Stimulated activated CD4-positive, alpha-beta T cell treated with anti-CD3 and anti-CD28 coated beads, Interleukin-2, amount 100 ng/mL, for 48 hours (primary cell): ENCODE measurements around the gene SLC26A11.
"Not testable (repeated sequence)": the region's sequence is repeated elsewhere in the genome, so short reads cannot be mapped to it uniquely, and the experiment has no call there.

Experiments used
- DNase-seq, 2 donors: peaks; one replicate each; pipeline ENCODE4 v3.0.0-alpha.2; 2020

Gene SLC26A11

GRCh38 chr17:80246266-80246681, 26.0 kb downstream of the SLC26A11 start:
- no peak for DNase-seq

GRCh38 chr17:80246726-80247125, 26.5 kb downstream of the SLC26A11 start:
- DNase-seq, result no peak

GRCh38 chr17:80247561-80247960, 27.3 kb downstream of the SLC26A11 start:
- DNase-seq, result no peak

GRCh38 chr17:80248001-80248893, 28.0 kb downstream of the SLC26A11 start:
- no peak for DNase-seq

GRCh38 chr17:80248894-80249710, 28.9 kb downstream of the SLC26A11 start:
- no peak for DNase-seq

GRCh38 chr17:80251966-80252365, 31.7 kb downstream of the SLC26A11 start:
- no peak for DNase-seq

- DNase-seq, result peak; percentile 81 to 84
These were observed 32.6 kb downstream of the SLC26A11 start for GRCh38 chr17:80252871-80253270.

GRCh38 chr17:80253631-80254395, 33.6 kb downstream of the SLC26A11 start:
- no peak for DNase-seq

GRCh38 chr17:80254396-80255251, 34.4 kb downstream of the SLC26A11 start:
- peak; percentile 48 to 62 for DNase-seq

- no peak for DNase-seq
These were observed 35.8 kb downstream of the SLC26A11 start for GRCh38 chr17:80256034-80256350.

GRCh38 chr17:80257716-80258213, 37.5 kb downstream of the SLC26A11 start:
- DNase-seq, result no peak

- DNase-seq, result not testable (repeated sequence)
These were observed 38.1 kb downstream of the SLC26A11 start for GRCh38 chr17:80258296-80258695.

GRCh38 chr17:80259457-80260068, 39.3 kb downstream of the SLC26A11 start:
- no peak for DNase-seq

- peak; percentile 61 to 73 for DNase-seq
These were observed 39.9 kb downstream of the SLC26A11 start for GRCh38 chr17:80260069-80260535.

- DNase-seq, result no peak
These were observed 40.5 kb downstream of the SLC26A11 start, which contains the start of gene RNF213 for GRCh38 chr17:80260791-80261158. RNF213 (plus strand) TSS chr17:80260852; CDS start chr17:80263682, 2,830 bp downstream.

GRCh38 chr17:80261159-80261894, 41.1 kb downstream of the SLC26A11 start:
- peak; percentile 42 to 53 for DNase-seq

- no peak for DNase-seq
These were observed 41.7 kb downstream of the SLC26A11 start for GRCh38 chr17:80261895-80262279.

GRCh38 chr17:80262291-80262690, 42.1 kb downstream of the SLC26A11 start:
- DNase-seq, result no peak

GRCh38 chr17:80262775-80263244, 42.6 kb downstream of the SLC26A11 start:
- DNase-seq, result no peak
